HFFc6 (cell line): ENCODE results near the gene GPC1. TPM values are rescaled to one million over a fixed set of nuclear protein-coding genes. Genes with fewer than 3 reads are reported as not detected.

Source experiments
- DNase-seq: peaks from one replicate; pipeline ENCODE4 v3.0.0-alpha.2; 2018
- H3K27ac Mint-ChIP-seq: 2 replicates; pipeline ENCODE4 v1.8.0; 2020; ENCODE audit warnings: mild to moderate bottlenecking, mixed read lengths
- H3K27me3 Mint-ChIP-seq: 2 replicates; pipeline ENCODE4 v1.8.0; 2021; ENCODE audit warnings: mild to moderate bottlenecking, moderate library complexity, mixed read lengths; ENCODE audit not compliant: insufficient read depth
- H3K36me3 Mint-ChIP-seq: 2 replicates; pipeline ENCODE4 v1.8.0; 2021; ENCODE audit warnings: low read depth, mixed read lengths
- H3K4me1 Mint-ChIP-seq: 2 replicates; pipeline ENCODE4 v1.8.0; 2020; ENCODE audit warnings: low read depth, mixed read lengths
- H3K4me3 Mint-ChIP-seq: 2 replicates; pipeline ENCODE4 v1.8.0; 2020; ENCODE audit warnings: mild to moderate bottlenecking, moderate library complexity, mixed read lengths
- H3K9me3 Mint-ChIP-seq: 2 replicates; pipeline ENCODE4 v1.8.0; 2020; ENCODE audit warnings: mild to moderate bottlenecking, mixed read lengths
- CTCF ChIP-seq: fragments of 200-600 bp; sonication (generic); IDR thresholded peaks from 2 replicates; pipeline ENCODE4 v1.5.0; 2021; ENCODE audit warnings: antibody characterized with exemption, mild to moderate bottlenecking
- total RNA-seq, 6 experiments: library from RNA; stranded (reverse); fragmentation: NEBNext Ultra II Directional; extraction: Animal tissue kit (Norgen Biotek cat#: 25700); gene quantifications; 2 replicates in 1 of 6; 3 replicates in 5 of 6; pipeline ENCODE4 v1.2.3, GENCODE V29; 2021

The GPC1 gene
- total RNA-seq, 6 experiments from 2014 or later: 315 to 403 (median 350) TPM

GRCh38 chr2:240403396-240404104, 31.9 kb upstream of the GPC1 start:
- Mint-ChIP-seq H3K4me3 (no peak overlapping the region), H3K27ac (no peak overlapping the region), H3K4me1 (no peaks in the 10 kb centered on the region), H3K36me3 (no peaks in the 10 kb centered on the region), H3K9me3 (no peaks in the 10 kb centered on the region), H3K27me3 (peaks cover 2% of the 10 kb centered on the region; the same call in 1 of the 2 replicates)
- DNase-seq: no peak
- no peak for TF ChIP-seq CTCF

GRCh38 chr2:240404174-240404852, 31.1 kb upstream of the GPC1 start:
- H3K4me3 Mint-ChIP-seq: no peak overlapping the region
- no peak for DNase-seq
- H3K36me3 Mint-ChIP-seq: no peaks in the 10 kb centered on the region
- no peaks in the 10 kb centered on the region; the same call in 1 of the 2 replicates for H3K4me1 Mint-ChIP-seq
- TF ChIP-seq CTCF: no peak
- no peaks in the 10 kb centered on the region for H3K9me3 Mint-ChIP-seq
- H3K27ac Mint-ChIP-seq: no peak overlapping the region
- peaks cover 3% of the 10 kb centered on the region; the same call in 1 of the 2 replicates for H3K27me3 Mint-ChIP-seq

GRCh38 chr2:240405133-240405532, 30.3 kb upstream of the GPC1 start:
- no peaks in the 10 kb centered on the region for H3K9me3 Mint-ChIP-seq
- peaks cover 4% of the 10 kb centered on the region; the same call in 1 of the 2 replicates for H3K27me3 Mint-ChIP-seq
- no peak overlapping the region for H3K4me3 Mint-ChIP-seq
- TF ChIP-seq CTCF: no peak
- no peak overlapping the region for H3K27ac Mint-ChIP-seq
- no peaks in the 10 kb centered on the region for H3K36me3 Mint-ChIP-seq
- no peaks in the 10 kb centered on the region; the same call in 1 of the 2 replicates for H3K4me1 Mint-ChIP-seq
- no peak for DNase-seq

GRCh38 chr2:240405684-240406313, 29.7 kb upstream of the GPC1 start:
- H3K27me3 Mint-ChIP-seq: peaks cover 9% of the 10 kb centered on the region; the same call in 1 of the 2 replicates
- no peak for TF ChIP-seq CTCF
- H3K36me3 Mint-ChIP-seq: no peaks in the 10 kb centered on the region
- H3K27ac Mint-ChIP-seq: no peak overlapping the region
- no peaks in the 10 kb centered on the region; the same call in 1 of the 2 replicates for H3K4me1 Mint-ChIP-seq
- H3K4me3 Mint-ChIP-seq: no peak overlapping the region
- H3K9me3 Mint-ChIP-seq: no peaks in the 10 kb centered on the region
- no peak for DNase-seq

GRCh38 chr2:240407090-240407489, 28.4 kb upstream of the GPC1 start:
- H3K9me3 Mint-ChIP-seq: no peaks in the 10 kb centered on the region
- TF ChIP-seq CTCF: no peak

More at GRCh38 chr2:240407090-240407489, 28.4 kb upstream of the GPC1 start:
- no peaks in the 10 kb centered on the region for H3K36me3 Mint-ChIP-seq
- no peak overlapping the region for H3K4me3 Mint-ChIP-seq
- peaks cover 9% of the 10 kb centered on the region for H3K27me3 Mint-ChIP-seq
- no peak for DNase-seq
- H3K4me1 Mint-ChIP-seq: no peaks in the 10 kb centered on the region; the same call in 1 of the 2 replicates
- H3K27ac Mint-ChIP-seq: no peak overlapping the region
